Left colon (tissue), 2 donors: ENCODE results near the gene COLQ. TPM values are rescaled to one million over a fixed set of nuclear protein-coding genes. Genes with fewer than 3 reads are reported as not detected.
"Not testable (repeated sequence)": the region's sequence is repeated elsewhere in the genome, so short reads cannot be mapped to it uniquely, and the experiment has no call there.

ENCODE experiments used
- ATAC-seq: fragments of 200-7000 bp; cut with Tn5 transposase; one replicate; pipeline ENCODE4 v1.9.1; 2020; ENCODE audit warnings: mild to moderate bottlenecking, moderate library complexity
- DNase-seq, 2 donors: peaks; one replicate each; pipeline ENCODE4 v3.0.0-alpha.2; 2020
- intact Hi-C, 2 donors: fragments of 100-400 bp; cut with DNase I in 1 of 2; cut with micrococcal nuclease in 1 of 2; formaldehyde crosslinking; loops; one replicate each; pipeline versions ENCODE4 v1.11.2 to v1.14.0; 2022; cut with DNase I, micrococcal nuclease
- total RNA-seq, 2 donors: library from RNA; stranded (reverse); fragmentation: NEBNext Ultra II Directional; extraction: Animal tissue kit (Norgen Biotek cat#: 25700); gene quantifications; one replicate each; pipeline ENCODE4 v1.2.1, GENCODE V29; 2021
- donor health status: DM: no; HTN: no; CAD: no.
- donor health status: DM: yes; HTN: yes; CAD: no.

Gene COLQ
- total RNA-seq, 2 donors from 2014 or later = 1.3 to 1.7 TPM

DNA sequence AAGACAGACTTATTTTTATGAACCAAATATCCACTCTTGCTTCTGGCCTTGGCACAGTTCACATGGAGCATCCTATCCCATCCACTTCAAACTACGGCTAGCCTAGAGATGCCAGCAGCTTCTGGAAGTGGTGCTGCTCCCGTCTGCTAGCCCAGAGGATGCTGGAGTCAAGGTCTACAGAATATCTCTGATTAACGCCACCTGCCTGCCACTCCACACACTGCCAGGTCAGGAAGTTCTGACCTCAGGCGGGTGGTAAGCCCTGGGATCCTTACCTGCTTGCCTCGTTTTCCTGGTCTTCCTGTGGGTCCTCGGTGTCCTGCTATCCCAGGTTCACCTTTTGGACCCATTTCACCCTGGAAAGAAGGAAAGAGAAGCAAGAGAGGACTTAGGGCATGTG lies 51.2 kb downstream of the COLQ start:
- ATAC-seq (no peak), DNase-seq (no peak)
- intact Hi-C loops = no loop called here

DNA sequence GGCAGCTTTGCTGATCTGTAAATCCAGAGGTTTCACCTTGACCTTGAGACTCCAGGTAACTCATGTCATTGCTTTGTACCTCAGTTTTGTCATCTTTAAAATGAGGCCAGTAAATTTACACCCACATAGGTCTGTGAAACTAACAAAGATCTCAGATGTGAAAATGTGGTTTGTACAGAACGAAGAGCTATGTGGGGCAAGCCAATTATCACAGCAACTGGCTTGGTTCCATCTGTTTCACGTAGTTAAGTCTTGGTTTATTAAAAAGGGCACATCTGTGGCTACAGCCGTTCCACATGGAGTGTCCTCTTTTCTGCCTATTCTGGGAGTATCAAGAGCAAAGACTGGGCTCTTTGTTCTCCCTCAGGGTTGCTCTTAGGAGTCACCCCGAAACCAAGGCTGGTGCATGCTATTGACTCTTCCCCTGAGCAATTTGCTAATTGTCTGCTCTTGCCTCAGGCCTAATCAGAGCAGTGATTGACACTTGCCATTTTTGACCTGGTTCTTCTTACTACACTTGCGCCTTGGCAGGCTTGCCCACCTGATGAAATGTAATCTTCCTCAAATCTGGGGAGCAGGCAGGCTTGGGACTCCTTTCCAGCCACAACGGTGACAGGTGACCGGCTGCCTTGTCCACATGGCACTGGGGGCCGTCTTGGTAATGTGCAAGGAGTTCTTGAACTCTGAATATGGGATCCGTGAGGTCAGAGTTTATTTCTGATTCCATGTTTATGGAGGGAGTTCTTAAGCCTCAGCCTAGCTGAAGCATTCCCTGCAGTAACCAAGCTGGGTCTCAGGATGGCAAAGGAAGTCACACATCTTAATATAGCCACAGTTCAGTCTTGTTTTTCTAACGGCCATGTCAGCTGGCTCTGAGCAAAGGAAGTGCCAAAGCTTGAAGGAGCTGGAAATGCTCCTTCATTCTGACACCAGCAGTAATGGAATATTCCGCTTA lies 54.0 kb downstream of the COLQ start:
- intact Hi-C loops = no loop called here
- DNase-seq (no peak), ATAC-seq (no peak)

DNA sequence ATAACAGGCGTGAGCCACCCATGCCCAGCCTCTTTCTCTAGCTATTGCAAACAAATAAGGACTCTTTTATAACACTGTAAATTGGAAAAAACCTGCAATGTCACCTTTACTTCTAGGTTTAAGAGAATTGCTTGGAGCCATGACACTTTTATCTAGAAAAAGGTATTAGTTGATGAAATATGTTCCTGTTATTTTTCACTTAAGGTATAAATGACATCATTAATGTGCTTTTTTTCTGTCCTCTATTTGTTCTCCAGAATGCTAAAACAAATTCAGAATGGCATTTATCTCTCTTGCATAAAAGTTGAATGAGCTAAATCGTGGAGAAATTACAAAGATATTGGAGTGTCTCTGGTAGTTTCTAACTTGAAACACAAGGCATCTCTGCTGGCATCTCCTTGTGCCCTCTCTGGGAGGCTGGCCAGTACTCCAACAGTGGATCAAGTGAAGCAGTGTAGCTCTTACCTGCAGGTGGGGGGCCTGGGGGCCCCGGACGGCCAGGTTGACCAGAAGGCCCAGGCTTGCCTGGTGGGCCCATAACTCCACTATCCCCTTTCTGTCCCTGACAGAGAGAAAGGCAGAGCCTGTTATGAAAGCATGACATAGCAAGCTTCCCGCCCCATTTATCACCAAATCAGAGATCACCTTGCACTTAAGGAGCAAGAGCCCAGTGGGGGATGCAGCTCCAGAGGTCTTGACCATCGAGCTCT lies 55.5 kb downstream of the COLQ start:
- intact Hi-C loops = no loop called here
- ATAC-seq = no peak
- no peak for DNase-seq

DNA sequence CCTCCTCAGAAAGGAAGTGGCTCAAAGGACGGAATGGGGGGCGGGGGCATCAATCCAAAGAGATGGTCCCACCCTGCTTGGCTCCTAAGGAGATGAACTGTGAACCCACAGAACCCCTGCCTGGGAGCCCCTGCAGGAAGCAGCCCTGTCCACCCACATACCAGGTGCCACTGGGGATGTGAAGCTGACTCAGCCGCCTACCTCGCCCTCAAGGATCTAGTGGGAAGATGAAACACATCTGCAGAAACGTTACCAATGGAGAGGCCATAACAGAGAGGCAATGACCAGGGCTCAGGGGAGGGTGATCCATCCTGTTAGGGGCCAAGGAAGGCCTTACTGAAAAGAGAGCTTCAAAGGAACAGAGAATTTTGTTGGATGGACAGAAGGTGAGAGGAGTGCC lies 59.1 kb downstream of the COLQ start:
- no peak for DNase-seq
- ATAC-seq = no peak
- intact Hi-C loops = no loop called here

DNA sequence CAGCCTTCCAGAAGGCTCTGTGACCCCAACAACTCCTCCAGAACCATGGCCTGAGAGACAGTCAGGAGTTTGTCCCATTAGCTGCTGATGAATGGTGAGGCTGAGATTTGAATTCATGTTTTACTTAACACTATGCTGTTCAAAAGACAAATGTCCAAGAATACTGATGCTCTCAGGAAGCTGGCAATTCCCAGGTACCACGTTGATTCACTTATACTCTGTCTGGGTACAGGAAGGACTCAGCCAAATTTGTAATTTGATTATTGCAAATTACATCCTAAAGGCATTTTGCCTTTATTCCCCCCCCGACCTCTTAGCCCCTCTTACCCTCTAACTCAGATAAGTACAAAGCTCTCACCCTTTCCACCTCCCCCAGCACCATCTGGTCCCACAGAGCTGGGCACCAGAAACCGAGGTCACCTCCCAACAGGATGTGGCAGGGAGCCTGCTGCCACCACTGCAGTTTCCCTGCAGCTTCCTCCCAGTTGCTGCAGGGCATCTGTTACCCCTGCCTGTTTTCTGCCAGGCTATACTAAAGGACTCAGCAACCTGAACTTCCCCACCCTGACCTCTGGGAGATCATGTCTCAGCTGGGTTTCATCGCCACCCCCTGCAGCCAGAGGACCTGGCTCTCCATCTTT lies 60.5 kb downstream of the COLQ start:
- DNase-seq (no peak), ATAC-seq (no peak)

DNA sequence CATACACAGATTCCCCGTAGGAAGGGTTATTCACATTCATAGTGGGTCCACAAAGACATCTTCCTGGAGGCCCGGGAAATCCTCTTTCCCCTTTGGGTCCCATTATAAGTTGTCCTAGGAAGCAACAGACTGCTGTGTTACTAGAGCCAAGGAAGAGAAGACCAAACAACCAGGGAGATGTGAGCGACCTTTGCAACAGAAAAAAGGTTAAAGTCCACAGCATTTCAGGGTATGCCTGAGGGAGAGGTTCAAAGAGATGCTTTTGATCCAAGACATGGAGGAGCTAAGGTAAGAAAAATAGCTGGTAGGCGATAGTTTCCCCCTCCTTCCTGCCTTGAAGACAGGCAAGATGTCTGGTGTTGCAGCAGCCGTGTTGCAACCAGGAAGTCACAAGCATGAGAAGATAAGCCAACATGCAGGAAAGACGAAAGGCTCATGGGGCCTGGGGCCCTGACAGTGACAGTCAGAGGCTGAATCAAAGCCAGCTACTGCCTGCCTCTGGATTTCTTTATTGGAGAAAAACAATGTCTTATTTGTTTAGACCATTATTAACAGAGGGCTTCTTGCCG lies 63.2 kb downstream of the COLQ start:
- no peak for ATAC-seq
- no peak for DNase-seq
- intact Hi-C loops = no loop called here

More for the DNA sequence above, 60.5 kb downstream of the COLQ start:
- intact Hi-C loops = no loop called here

DNA sequence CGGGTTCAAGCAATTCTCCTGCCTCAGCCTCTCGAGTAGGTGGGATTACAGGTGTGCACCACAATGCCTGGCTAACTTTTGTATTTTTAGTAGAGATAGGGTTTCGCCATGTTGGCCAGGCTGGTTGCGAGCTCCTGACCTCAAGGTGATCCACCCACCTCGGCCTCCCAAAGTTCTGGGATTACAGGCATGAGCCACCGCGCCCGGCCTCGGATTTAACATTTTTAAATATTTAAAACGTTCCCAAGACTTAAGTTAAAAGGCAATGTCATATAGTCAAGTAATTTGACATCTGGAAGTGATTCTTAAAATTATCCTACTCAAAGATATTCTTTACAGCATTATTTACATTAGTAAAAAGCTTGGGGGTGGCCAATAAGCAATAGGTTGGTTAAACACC lies 64.6 kb downstream of the COLQ start:
- DNase-seq, intact Hi-C loops, ATAC-seq: not testable (repeated sequence)

DNA sequence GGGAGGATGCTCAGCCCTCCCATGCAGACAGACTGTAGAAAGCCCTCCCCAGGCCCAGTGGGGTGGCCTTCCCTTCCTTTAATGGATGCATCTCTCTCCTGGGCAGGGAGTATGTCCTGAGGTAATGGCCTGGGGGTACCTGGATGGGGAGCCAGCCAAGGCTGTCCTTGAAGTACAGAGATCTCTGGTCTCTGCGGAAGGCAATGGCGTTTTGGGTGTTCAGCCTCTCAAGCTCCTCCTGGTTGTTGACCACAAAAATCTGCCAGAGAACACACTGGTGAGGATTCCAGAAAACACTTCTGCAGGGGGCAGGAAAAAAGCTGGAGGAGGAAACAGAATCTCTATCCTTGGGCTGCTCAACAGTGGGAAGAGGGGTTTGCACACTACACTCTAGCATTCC lies 65.2 kb downstream of the COLQ start:
- intact Hi-C loops = no loop called here
- DNase-seq = no peak
- ATAC-seq = no peak

DNA sequence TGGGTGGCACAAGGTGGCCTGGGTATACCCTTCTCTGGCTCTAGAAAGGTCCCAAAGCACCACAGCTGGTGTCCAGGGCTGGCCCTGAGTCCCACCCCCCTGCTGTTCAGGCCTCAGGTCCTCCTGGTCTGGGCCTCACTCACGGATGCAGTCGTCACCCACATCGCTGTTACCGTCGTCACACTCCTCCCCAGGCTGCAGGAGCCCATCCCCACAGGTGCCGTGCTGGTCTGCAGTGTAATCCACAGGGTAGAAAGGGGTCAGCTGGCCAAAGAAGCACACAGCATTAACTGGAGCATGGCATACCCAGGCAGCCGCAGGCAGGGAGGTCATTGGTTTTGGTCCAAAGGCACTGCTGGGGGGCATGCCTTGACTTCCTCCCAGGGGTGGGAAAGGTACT lies 65.8 kb downstream of the COLQ start:
- intact Hi-C loops = no loop called here
- DNase-seq (no peak), ATAC-seq (no peak)

DNA sequence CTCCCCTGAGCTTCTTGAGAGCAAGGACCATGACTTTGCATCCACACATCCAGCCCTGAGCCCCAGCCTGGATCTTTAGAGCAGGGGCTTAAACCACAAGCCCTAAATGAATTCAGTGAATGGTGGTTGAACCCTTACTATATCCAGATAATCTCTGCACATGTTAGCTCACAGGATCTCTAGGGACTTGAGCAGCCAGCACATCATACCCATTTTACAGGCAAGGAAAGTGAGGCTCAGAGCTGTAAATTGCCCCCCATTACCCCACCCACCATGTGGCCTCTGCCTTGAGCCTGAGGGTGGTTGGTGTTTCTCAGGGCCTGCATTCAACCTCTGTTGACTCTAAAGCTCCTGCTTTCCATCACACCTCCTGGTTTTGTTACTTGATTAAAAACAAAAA lies 66.5 kb downstream of the COLQ start:
- no peak for DNase-seq
- intact Hi-C loops = no loop called here
- no peak for ATAC-seq

DNA sequence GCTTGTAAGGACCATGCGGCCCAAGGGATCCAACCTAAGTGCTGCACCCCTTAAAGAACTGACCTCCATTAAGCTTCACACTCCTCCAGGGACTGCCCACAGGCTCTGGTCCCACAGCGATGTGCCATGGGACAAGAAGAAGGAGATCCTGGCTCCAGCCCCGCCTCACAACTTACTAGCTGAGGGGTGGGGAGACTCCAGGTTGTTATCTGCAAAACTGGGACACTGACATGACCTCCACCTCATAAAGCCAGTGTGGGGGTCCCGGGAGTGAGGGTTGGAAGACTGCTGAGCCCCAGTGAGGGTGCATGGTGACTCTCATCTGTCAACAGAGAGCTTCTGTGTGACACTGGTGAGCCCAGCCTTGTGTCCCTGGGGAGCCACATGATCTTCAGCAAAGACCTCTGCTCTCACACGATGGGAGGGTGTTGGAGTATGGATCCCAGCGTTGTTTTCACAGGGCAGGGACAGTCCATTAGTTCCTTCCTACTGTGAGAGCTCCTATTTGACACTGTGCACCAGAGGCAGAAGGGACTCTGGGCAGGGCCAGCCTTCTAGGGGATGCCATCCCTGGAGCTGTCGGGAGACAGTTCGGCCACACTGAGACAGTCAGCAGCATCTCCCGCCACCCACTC lies 67.4 kb downstream of the COLQ start:
- DNase-seq (no peak), ATAC-seq (no peak)
- intact Hi-C loops = no loop called here

DNA sequence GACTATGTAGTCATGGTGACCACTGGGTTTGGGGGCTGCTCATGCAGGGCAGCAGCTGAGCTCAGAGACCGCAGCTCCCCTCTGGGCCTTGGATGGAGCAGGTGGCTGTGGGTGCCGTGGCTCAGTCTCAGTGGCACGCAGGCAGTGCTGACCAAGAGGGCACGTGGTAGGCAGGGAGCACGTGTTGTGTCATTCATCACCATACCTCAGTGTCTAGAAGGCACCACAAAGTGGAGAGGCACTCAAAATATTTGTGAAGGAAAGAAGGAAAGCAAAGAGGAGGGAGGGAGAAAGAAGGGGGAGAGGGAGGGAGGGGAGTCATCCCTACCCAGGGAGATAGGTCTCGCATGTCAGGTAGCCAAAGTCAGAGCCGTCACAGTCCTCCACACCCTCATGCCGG lies 68.0 kb downstream of the COLQ start:
- no peak for DNase-seq
- no peak for ATAC-seq
- intact Hi-C loops = no loop called here

DNA sequence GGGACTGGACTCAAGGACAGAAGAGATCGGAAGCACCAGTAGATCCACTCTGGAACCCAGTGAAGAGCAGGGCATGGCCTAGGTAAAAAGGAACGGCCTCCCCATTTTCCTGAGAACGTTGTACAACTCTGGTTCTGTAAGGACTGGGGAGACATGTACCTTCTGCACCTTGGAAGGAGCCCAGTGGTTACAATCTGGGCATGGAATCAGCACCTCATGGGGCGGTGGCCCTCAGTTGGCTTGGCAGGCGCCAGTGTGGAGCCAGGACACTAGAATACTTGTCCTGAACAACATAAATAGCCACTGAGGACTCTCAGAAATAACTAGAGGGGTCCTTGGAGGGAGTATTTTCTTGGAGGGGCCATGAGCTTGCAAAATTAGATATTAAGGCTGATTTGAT lies 68.5 kb downstream of the COLQ start:
- intact Hi-C loops = no loop called here
- no peak for DNase-seq
- ATAC-seq = no peak

DNA sequence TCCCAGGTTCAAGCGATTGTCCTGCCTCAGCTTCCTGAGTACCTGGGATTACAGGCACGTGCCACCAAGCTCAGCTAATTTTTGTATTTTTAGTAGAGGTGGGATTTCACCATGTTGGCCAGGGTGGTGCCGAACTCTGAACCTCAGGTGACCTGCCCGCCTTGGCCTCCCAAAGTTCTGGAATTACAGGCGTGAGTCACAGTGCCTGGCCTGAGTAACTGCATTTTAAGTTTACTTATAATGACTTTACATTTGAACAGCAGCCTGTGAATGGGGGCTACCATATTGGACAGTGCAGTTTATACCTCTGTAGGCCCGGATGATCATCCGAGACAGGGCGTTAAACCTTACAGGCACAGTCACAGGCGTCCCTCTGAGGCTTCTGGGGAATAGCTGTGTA lies 69.3 kb downstream of the COLQ start:
- intact Hi-C loops = no loop called here
- no peak for ATAC-seq
- no peak for DNase-seq

DNA sequence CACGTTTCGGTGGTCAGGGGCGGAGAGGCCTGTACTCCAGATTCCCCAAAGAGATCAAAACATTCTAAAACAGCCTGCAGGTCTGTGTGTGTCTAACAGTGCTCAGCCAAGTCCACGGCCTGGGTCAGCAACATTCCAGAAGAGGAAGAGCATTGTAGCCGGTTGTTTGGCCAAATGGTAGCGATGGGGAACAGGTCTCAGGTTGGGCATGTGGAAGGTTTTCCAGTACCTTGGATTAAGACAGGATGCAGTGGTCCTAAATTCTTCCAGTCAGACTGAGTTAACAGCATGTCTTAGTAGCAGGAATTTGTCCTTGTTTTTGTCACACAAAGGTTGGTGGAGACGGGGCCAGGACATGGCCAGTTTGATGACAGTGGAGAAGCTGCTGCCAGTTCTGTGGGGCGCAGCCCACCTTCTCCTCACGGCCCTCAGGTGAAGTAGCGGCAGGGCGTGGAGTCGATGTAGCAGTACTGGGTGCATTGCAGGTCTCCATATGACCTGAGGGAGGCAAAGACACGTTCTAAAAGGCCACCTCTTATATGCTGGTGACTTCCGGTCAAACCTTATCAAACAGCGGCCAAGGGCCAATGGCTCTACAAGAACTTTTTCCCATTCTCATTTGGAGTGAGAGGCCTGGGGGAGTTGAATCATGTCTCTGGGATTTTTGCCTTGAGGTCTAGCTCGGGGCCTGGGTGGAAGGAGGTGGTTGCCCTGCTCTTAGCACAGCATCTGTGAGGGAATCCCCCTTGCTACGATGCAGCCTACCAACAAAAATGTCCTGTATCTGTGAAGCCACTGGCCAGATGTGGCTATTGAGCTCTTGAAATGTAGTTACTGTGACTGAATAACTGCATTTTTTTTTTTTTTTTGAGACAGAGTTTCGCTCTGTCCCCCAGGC lies 70.0 kb downstream of the COLQ start:
- ATAC-seq (no peak), DNase-seq (no peak)
- intact Hi-C loops = no loop called here

DNA sequence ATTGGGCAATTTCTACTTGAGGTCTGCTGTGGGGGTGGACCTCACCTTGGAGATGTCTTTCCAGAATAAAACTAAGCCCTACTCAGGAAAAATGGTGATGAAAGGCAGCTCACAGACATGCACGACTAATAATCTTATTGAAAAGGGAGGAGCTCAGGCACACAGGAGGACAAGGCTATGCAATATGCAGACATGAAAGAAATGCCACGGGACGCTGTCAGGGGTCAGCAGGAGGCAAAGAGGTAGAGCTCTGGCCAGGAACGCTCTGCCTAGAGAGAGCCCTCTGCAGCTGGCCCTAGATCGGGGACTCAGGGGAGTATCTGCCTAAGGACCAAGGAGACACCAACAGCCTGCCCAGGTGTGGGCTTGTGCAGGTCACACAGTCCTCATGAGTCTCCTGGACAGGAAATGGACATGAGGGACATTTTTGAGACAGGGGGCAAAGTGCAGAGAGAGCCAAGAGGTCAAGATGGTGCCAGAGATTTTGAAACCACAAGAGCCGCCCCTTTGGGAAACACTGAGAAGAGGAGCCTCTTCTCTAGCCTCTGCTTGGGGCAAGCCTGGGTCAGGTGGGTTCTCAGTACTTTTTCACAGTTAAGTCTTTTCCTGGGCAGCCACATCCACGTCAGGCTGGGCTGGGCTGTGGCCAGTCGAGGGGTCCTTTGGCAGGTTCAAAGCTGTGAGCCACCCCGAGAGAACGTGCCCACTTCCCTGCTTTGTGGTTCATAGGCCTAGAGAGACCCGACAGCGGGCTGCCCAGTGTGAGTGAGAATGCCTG lies 70.9 kb downstream of the COLQ start:
- ATAC-seq (no peak), DNase-seq (no peak)
- intact Hi-C loops = no loop called here

DNA sequence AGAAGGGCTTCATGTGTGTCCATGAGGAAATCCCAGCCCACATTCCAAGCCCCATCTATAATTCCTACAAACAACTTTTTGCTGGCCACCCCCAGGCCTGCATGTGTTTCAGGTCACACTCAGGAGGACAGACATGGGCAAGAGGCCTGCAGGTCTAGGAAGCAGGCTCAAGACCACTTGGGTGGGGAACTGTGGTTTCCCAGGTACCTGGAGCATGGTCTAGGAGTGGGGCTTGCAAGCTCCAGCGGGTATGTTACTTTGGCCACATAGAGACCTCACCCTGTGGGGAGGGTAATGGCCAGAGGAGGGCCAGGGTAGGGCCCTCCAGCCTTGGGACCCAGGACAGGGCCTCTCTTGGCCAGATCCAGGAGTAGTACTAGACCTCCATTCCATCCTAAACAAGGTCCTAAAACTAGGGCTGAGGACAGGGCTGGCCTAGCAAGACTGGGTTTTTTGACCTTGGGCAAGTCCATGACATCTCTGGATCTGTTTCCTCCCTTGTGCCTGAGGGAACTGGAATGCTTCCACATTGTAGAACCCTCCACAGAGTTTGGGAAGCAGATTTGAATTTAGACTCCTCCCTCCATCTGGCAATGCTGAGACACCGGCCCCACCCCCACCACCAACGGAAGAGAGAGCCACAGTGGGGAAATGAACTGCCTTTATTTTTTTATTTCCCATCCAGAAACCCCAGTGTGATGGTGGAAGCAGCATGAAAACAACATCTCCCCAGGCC lies 71.8 kb downstream of the COLQ start:
- no peak for DNase-seq
- no peak for ATAC-seq
- intact Hi-C loops = loop anchor here in 1 of 2 donors (10.0 kb wide), 1 partner anchor 105 kb away; no protein-coding TSS in a partner anchor
